SJCRH30 (cell line): ENCODE measurements around the gene PDHA2. TPM values are rescaled to one million over a fixed set of nuclear protein-coding genes. Genes with fewer than 3 reads are reported as not detected.

ENCODE experiments used
- DNase-seq, 2 experiments: peaks; one replicate each; pipeline ENCODE4 v3.0.0-alpha.2; 2015 to 2020
- H3K27ac ChIP-seq: fragments of 250-450 bp; sonication (Bioruptor Pico); 2 replicates; pipeline ENCODE4 v1.5.1; 2020; ENCODE audit warnings: mild to moderate bottlenecking, moderate library complexity
- H3K27me3 ChIP-seq: fragments of 250-450 bp; sonication (Bioruptor Pico); 2 replicates; pipeline ENCODE4 v1.5.1; 2020; ENCODE audit warnings: mild to moderate bottlenecking, moderate library complexity
- H3K36me3 ChIP-seq: fragments of 250-450 bp; sonication (Bioruptor Pico); 2 replicates; pipeline ENCODE4 v1.5.1; 2020; ENCODE audit warnings: mild to moderate bottlenecking, moderate library complexity
- H3K4me1 ChIP-seq: fragments of 250-450 bp; sonication (Bioruptor Pico); 2 replicates; pipeline ENCODE4 v1.5.1; 2020; ENCODE audit warnings: mild to moderate bottlenecking, moderate library complexity
- H3K4me3 ChIP-seq: fragments of 250-450 bp; sonication (Bioruptor Pico); 2 replicates; pipeline ENCODE4 v1.5.1; 2020; ENCODE audit warnings: mild to moderate bottlenecking, moderate library complexity
- H3K9me3 ChIP-seq: fragments of 250-450 bp; sonication (Bioruptor Pico); replicated peaks from 2 replicates; pipeline ENCODE4 v1.5.1; 2020; ENCODE audit warnings: mild to moderate bottlenecking, moderate library complexity
- total RNA-seq: library from RNA; depleted of rRNA; stranded (reverse); fragments of >200 nt; shearing (Covaris generic); gene quantifications from 2 replicates; pipeline ENCODE4 v1.2.3, GENCODE V29; 2014

Gene PDHA2
- total RNA-seq, 1 experiment from 2014 or later = not detected

DNA sequence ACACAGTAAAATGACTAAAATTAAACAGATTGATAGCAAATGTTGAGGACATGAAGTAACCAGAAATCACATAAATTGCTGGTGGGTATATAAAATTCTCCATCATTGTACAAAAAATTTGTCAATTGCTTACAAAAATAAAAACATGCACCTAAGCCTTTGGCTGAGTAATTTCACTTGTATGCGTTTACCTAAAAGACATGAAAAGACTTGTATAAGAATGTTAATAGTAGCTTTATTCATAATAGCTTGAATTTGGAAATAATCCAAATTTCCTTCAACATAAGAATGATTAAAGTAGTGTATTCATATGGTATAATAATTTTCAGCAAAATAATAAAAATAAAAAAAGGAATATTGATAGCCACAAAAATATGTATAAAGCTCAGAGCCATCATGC lies 37.7 kb downstream of the PDHA2 start:
- no peaks in the 10 kb centered on the region for H3K27me3 ChIP-seq
- H3K4me1 ChIP-seq = no peaks in the 10 kb centered on the region
- H3K9me3 ChIP-seq = no peaks in the 10 kb centered on the region
- DNase-seq = no peak
- H3K36me3 ChIP-seq = no peaks in the 10 kb centered on the region
- H3K27ac ChIP-seq = no peak overlapping the region
- H3K4me3 ChIP-seq = no peak overlapping the region

DNA sequence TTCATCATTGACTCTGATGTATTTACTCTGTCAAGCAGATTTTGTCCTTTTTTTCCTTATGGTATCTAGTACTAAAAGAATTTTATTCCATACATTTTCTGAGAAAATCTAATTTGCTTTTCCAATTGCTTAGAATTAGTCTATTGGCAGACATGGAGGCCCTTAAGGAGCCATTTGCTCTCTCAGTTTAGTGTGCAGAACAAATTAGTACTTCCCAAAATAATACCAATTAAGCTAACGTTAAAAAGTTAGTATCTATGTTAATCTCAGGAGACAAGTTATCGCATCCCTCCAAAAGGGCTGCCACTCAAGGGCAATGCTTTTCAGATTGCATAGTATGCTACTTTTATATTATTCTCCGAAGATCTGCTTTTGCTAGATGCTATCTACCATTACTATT lies 47.7 kb downstream of the PDHA2 start:
- no peaks in the 10 kb centered on the region for H3K36me3 ChIP-seq
- H3K9me3 ChIP-seq = no peaks in the 10 kb centered on the region
- H3K27ac ChIP-seq = no peak overlapping the region
- H3K4me1 ChIP-seq = no peaks in the 10 kb centered on the region
- H3K27me3 ChIP-seq = no peaks in the 10 kb centered on the region
- H3K4me3 ChIP-seq = no peak overlapping the region
- no peak for DNase-seq

- Histone ChIP-seq H3K4me1 (no peaks in the 10 kb centered on the region), H3K36me3 (no peaks in the 10 kb centered on the region), H3K27ac (no peak overlapping the region), H3K27me3 (no peaks in the 10 kb centered on the region), H3K4me3 (no peak overlapping the region), H3K9me3 (no peaks in the 10 kb centered on the region)
- peak in 1 of 2 experiments; percentile 41 for DNase-seq
These were observed 49.8 kb downstream of the PDHA2 start for GRCh38 chr4:95889662-95890061.
